Measurements from ENCODE around the gene PLA2G6. TPM values are rescaled to one million over a fixed set of nuclear protein-coding genes. Genes with fewer than 3 reads are reported as not detected.

Gene PLA2G6
- total and polyA plus RNA-seq, 9 donors = 16.4 to 68.4 (median 39.4) TPM

DNA sequence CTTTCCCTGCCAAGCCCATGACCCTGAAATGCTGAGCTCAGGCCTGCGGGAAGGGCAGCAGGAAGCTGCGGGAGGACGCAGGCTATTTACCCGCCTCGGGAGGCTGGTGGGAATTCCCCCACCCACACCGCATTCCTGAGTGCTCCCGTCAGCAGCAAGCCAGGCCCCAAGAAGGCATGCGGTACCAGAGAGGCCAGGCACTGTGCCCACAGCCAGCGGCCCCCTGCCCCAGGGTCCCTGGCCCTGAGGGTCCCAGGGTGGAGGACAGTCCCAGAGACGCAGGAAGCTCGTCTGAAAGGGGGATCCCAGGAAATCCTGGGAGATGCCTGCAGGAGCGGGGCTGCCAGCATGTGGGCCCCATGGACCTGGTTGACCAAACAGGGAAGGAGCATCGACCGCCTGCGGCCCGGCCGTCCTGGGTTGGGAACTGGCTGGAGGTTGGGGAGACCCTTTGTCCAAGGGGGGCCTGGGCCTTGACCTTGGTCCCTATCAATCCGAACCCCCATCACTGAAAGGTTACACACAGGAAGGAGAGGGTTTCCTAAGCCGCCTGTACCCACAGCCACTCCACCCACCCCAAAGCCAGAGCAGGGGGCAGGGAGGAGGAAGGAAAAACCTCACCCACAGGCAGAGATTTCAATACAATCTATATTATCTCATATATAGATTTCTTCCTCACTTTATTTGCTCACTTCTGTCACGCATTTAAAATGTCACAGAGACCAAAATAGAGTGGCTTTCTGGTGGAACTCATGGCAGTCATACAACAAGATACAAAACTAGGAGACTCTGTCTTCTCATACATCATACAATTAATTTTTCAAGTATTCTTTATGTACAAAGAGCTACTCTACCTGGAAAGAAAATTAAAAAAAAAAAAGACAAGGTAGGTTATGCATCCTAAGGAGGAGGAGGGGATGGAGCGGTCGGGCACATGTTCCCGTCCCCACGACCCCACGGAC is 37.3 kb upstream of the PLA2G6 start:
- Histone ChIP-seq H3K4me3 (no peak overlapping the region), H3K9me3 (no peaks in the 10 kb centered on the region), H3K27ac (peak overlapping the region; percentile 54 to 92), H3K36me3 (no peaks in the 10 kb centered on the region), H3K4me1 (ENCODE audit: insufficient read depth) (peaks cover 13% of the 10 kb centered on the region), H3K27me3 (no peaks in the 10 kb centered on the region)
- peak; percentile 85 to 90 (median 86) for DNase-seq
- intact Hi-C loops (cut with DNase I) = no loop called here
- WGBS, 3 donors = 39 to 43% (median 41%) methylated on average over 22 to 25 of the region's 25 CpGs
- TF ChIP-seq, protein P1, sequence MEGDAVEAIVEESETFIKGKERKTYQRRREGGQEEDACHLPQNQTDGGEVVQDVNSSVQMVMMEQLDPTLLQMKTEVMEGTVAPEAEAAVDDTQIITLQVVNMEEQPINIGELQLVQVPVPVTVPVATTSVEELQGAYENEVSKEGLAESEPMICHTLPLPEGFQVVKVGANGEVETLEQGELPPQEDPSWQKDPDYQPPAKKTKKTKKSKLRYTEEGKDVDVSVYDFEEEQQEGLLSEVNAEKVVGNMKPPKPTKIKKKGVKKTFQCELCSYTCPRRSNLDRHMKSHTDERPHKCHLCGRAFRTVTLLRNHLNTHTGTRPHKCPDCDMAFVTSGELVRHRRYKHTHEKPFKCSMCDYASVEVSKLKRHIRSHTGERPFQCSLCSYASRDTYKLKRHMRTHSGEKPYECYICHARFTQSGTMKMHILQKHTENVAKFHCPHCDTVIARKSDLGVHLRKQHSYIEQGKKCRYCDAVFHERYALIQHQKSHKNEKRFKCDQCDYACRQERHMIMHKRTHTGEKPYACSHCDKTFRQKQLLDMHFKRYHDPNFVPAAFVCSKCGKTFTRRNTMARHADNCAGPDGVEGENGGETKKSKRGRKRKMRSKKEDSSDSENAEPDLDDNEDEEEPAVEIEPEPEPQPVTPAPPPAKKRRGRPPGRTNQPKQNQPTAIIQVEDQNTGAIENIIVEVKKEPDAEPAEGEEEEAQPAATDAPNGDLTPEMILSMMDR (IDR thresholded peaks at IDR 0.05) = no peak
- TF ChIP-seq EP300 (IDR thresholded peaks at IDR 0.05) = peak; percentile 22
- no peak for TF ChIP-seq POLR2A (IDR thresholded peaks at IDR 0.05)

DNA sequence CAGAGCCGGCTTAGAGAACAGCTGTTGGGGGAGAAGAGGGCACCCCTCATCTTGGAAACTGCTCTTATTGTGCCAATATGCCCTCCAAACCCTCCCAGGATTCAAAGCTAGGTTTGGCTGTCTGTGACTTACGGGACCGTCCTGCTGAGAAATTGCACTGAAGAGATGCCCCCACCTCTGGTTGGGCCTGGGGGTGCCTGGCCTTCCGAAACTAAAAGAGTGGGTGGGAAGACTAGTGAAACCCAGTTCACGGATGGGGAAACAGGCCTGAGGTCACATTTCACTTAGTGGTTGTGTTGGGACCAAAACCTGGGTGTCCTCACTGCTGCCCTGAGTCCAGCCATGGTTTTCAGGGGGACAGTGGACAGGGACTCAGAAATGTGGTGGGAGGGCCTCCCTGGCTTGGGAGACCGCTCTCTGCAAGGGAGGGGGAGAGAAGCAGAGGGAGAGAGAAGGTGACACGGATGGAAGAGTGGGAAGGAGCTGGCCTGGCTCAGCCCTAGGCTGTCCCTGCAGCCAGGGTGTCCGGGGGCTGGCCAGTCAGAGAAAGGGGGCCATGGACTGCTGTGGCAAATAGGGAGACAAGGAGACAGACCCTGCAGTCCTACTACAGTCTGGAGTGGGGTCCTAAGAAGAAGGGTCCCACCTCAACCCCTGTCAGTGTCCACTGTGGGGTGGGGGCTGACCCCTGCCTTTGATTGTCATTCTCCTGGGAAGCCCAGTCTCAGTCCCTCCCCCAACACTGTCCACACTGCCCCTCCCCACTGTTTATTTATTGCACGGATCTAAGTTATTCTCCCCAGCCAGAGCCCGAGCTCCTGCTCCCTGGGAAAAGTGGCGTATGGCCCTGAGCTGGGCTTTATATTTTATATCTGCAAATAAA is 33.8 kb upstream of the PLA2G6 start:
- no peak for DNase-seq
- intact Hi-C loops (cut with DNase I) = no loop called here
- 82 to 88% (median 86%) methylated on average over 11 of the region's 11 CpGs for WGBS, 3 donors
- no peak for TF ChIP-seq POLR2A (IDR thresholded peaks at IDR 0.05)
- TF ChIP-seq, protein P1 (IDR thresholded peaks at IDR 0.05) = no peak
- TF ChIP-seq EP300 (IDR thresholded peaks at IDR 0.05) = no peak
- H3K9me3 ChIP-seq = no peaks in the 10 kb centered on the region
- H3K27me3 ChIP-seq = no peaks in the 10 kb centered on the region
- no peaks in the 10 kb centered on the region for H3K36me3 ChIP-seq
- H3K27ac ChIP-seq = no peak overlapping the region
- H3K4me1 ChIP-seq (ENCODE audit: insufficient read depth) = peaks cover 13% of the 10 kb centered on the region
- H3K4me3 ChIP-seq = no peak overlapping the region

DNA sequence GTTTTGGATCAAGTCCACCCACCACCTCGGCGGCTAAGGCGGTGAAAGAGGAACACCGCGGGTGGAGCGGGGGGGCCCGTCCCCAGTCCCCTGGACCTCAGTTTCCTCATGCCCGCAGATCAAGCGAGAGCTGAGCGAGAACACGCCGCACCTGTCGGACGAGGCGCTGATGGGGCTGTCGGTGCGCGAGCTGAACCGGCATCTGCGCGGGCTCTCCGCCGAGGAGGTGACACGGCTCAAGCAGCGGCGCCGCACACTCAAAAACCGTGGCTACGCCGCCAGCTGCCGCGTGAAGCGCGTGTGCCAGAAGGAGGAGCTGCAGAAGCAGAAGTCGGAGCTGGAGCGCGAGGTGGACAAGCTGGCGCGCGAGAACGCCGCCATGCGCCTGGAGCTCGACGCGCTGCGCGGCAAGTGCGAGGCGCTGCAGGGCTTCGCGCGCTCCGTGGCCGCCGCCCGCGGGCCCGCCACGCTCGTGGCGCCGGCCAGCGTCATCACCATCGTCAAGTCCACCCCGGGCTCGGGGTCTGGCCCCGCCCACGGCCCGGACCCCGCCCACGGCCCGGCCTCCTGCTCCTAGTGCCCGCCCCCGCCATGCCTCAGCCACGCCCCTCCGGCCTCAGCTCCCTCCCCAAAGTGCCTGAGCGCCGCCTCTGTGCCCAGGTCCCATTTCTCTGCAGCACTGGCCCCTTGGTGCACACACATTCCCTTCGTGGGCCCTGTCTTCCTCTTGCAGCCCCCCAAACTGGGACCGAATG is 32.8 kb upstream of the PLA2G6 start:
- Histone ChIP-seq H3K4me1 (ENCODE audit: insufficient read depth) (peaks cover 13% of the 10 kb centered on the region), H3K27me3 (no peaks in the 10 kb centered on the region), H3K36me3 (no peaks in the 10 kb centered on the region), H3K27ac (peak overlapping the region; percentile 37 to 40), H3K9me3 (no peaks in the 10 kb centered on the region), H3K4me3 (no peak overlapping the region)
- TF ChIP-seq EP300 (IDR thresholded peaks at IDR 0.05) (no peak), POLR2A (IDR thresholded peaks at IDR 0.05) (no peak)
- TF ChIP-seq, protein P1 (IDR thresholded peaks at IDR 0.05) = peak in 2 of 3 donors; percentile 6 to 31
- WGBS, 3 donors = 13 to 39% (median 15%) methylated on average over 53 to 81 of the region's 81 CpGs
- intact Hi-C loops (cut with DNase I) = no loop called here
- peak; percentile 69 to 81 (median 74) for DNase-seq

DNA sequence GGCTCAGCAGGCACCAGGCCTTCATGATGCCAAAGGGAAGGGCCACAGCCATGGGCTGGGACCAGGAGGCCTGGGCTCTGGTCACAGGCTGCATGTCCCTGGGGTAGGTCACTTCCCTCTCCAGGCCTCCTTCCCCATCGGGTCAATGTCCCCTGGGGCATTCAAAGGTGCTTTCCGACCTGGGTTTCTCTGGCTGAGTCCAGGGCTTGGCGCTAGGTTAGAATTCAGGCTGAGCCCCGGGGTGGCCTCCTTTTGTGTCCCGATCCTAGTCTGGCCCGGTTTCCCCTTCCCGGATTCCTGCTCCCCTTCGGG is 32.3 kb upstream of the PLA2G6 start:
- TF ChIP-seq POLR2A (IDR thresholded peaks at IDR 0.05) = no peak
- TF ChIP-seq, protein P1 (IDR thresholded peaks at IDR 0.05) = no peak
- no peak for TF ChIP-seq EP300 (IDR thresholded peaks at IDR 0.05)
- Histone ChIP-seq H3K4me1 (ENCODE audit: insufficient read depth) (peaks cover 13% of the 10 kb centered on the region), H3K27ac (peak overlapping the region in 1 of 2 donors; percentile 37), H3K27me3 (no peaks in the 10 kb centered on the region), H3K36me3 (no peaks in the 10 kb centered on the region), H3K9me3 (no peaks in the 10 kb centered on the region), H3K4me3 (no peak overlapping the region)
- 34 to 42% (median 38%) methylated on average over 8 of the region's 8 CpGs for WGBS, 3 donors
- no peak for DNase-seq
- intact Hi-C loops (cut with DNase I) = no loop called here

Measured in ovary (tissue), 9 donors.